GM12865 (cell line): ENCODE results near the gene CRLF2.
"Not testable (repeated sequence)": the region's sequence is repeated elsewhere in the genome, so short reads cannot be mapped to it uniquely, and the experiment has no call there.

Experiments used
- DNase-seq: peaks from one replicate; pipeline ENCODE4 v3.0.0; 2010; ENCODE audit warnings: low read depth
- H3K4me3 ChIP-seq: 2 replicates; pipeline ENCODE4 v1.5.1; 2011; ENCODE audit warnings: mild to moderate bottlenecking, low read depth, low read length, control low read depth
- CTCF ChIP-seq: IDR thresholded peaks from 2 replicates; pipeline ENCODE4 v1.5.1; 2011; ENCODE audit warnings: low read length, control low read depth, low read depth, inconsistent platforms; ENCODE audit not compliant: insufficient read depth; ENCODE audit errors: missing control alignments

CRLF2 gene

GRCh38 chrX:1210844-1211243 lies 1.6 kb downstream of the CRLF2 start:
- no peak for DNase-seq
- no peak for TF ChIP-seq CTCF
- H3K4me3 ChIP-seq: no peak overlapping the region

GRCh38 chrX:1207496-1208025 lies 4.9 kb downstream of the CRLF2 start:
- no peak for TF ChIP-seq CTCF
- peak; percentile 52 for DNase-seq
- peak overlapping the region; percentile 56 for H3K4me3 ChIP-seq

- DNase-seq: peak; percentile 83
- no peak for TF ChIP-seq CTCF
- peak overlapping the region; percentile 56 for H3K4me3 ChIP-seq
Measured at GRCh38 chrX:1205681-1206611, 6.5 kb downstream of the CRLF2 start.

- DNase-seq: no peak
- H3K4me3 ChIP-seq: no peak overlapping the region
- no peak for TF ChIP-seq CTCF
Measured at GRCh38 chrX:1202251-1202650, 10.2 kb downstream of the CRLF2 start.

GRCh38 chrX:1196436-1196835 lies 16.0 kb downstream of the CRLF2 start:
- no peak for DNase-seq
- TF ChIP-seq CTCF: no peak
- H3K4me3 ChIP-seq: no peak overlapping the region

GRCh38 chrX:1192196-1192595 lies 20.3 kb downstream of the CRLF2 start:
- not testable (repeated sequence) for DNase-seq, H3K4me3 ChIP-seq

GRCh38 chrX:1190596-1191145 lies 21.8 kb downstream of the CRLF2 start:
- no peak for DNase-seq
- H3K4me3 ChIP-seq: no peak overlapping the region
- TF ChIP-seq CTCF: no peak
